Measurements from ENCODE around the gene NYNRIN.

The NYNRIN gene

GRCh38 chr14:24414077-24414476 is 15.3 kb downstream of the NYNRIN start:
- DNase-seq (ENCODE audit: insufficient read length, low spot score), result no peak
- FAIRE-seq, result no peak

- DNase-seq (ENCODE audit: insufficient read length, low spot score) (no peak), FAIRE-seq (no peak)
Measured at GRCh38 chr14:24414732-24415420, 16.1 kb downstream of the NYNRIN start.

DNA sequence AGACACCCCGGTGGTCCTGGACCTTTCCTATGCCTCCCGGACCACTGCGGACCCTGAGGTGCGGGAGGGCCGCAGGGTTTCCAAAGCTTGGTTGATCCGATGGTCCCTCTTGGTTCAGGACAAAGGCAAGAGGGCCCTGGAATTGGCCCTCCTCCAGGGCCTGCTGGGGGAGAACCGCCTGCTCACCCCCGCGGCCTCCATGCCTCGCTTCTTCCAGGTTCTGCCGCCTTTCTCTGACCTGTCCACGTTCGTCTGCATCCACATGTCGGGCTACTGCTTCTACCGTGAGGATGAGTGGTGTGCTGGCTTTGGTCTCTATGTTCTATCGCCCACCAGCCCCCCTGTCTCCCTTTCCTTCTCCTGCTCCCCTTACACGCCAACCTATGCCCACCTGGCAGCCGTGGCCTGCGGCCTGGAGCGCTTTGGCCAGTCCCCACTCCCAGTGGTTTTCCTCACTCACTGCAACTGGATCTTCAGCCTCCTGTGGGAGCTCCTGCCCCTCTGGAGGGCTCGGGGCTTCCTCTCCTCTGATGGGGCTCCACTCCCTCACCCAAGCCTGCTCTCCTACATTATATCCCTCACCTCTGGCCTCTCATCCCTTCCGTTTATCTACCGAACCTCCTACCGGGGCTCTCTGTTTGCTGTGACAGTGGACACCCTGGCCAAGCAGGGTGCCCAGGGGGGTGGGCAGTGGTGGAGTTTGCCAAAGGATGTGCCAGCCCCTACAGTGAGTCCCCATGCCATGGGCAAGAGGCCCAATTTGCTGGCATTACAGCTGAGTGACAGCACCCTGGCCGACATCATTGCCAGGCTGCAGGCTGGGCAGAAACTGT is 16.8 kb downstream of the NYNRIN start:
- FAIRE-seq (no peak), DNase-seq (ENCODE audit: insufficient read length, low spot score) (no peak)

DNA sequence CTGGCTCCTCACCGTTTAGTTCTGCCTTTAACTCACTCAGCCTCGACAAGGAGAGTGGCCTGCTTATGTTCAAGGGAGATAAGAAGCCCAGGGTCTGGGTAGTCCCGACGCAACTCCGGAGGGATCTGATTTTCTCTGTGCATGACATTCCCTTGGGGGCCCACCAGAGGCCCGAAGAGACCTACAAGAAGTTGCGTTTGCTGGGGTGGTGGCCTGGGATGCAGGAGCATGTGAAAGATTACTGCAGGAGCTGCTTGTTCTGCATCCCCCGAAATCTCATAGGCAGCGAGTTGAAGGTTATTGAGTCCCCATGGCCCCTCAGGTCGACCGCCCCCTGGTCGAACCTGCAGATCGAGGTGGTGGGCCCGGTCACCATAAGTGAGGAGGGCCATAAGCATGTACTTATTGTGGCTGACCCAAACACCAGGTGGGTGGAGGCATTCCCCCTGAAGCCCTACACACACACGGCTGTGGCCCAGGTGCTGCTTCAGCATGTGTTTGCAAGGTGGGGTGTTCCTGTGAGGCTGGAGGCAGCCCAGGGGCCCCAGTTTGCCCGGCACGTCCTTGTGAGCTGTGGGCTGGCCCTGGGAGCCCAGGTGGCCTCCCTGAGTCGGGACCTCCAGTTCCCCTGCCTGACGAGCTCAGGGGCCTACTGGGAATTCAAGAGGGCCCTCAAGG is 17.6 kb downstream of the NYNRIN start:
- FAIRE-seq, result no peak
- no peak for DNase-seq (ENCODE audit: insufficient read length, low spot score)

DNA sequence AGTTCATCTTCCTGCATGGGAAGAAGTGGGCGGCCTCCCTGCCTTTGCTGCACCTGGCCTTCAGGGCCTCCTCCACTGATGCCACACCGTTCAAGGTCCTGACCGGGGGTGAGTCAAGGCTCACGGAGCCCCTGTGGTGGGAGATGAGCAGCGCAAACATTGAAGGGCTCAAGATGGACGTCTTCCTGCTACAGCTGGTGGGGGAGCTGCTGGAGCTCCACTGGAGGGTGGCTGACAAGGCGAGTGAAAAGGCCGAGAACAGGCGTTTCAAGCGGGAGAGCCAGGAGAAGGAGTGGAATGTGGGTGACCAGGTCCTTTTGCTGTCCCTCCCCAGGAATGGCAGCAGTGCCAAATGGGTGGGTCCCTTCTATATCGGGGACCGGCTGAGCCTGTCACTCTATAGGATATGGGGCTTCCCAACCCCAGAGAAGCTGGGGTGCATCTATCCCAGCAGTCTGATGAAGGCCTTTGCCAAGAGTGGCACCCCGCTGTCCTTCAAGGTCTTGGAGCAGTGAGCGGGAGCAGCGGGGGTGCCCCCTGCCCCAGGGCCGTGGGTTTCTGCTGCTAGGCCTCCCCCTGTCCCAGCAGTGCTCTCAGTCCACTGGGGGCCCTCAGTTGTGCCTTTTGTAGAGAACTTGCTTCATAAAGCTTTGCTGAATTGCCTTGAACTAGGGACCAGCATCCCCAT is 18.3 kb downstream of the NYNRIN start:
- DNase-seq (ENCODE audit: insufficient read length, low spot score) (no peak), FAIRE-seq (no peak)

DNA sequence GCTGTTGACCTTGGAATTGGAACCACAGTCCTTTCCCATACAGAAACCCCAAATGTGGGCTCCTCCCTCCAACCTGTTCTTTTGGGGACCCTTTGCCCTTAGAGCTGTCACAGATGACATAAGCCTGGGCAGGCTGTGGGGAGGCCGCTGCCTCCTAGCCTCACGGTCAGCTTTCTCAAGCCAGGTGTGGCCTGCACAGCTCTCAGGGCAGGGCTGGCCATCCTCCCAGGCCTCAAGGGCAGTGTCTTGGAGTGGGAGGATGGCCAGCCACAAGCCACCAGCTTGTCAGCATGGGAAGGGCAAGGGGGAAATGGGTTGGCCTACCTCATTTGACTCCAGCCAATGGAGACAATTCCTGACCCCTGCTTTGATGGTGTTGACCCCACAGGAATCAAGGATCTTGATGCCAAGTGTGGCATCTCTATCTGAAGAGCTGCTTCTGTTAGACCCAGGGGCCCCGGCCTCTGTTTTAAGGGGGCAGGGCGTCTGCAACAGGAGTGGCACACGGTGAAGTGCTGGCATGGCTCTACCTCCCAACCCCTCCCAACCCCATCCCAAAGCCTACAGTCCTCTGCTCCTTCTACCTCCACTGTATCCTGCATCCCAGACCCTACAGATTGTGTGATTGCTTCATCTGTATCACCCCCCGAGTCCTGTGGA is 19.2 kb downstream of the NYNRIN start:
- no peak for DNase-seq (ENCODE audit: insufficient read length, low spot score)
- no peak for FAIRE-seq

GRCh38 chr14:24418492-24418873 is 19.7 kb downstream of the NYNRIN start:
- DNase-seq (ENCODE audit: insufficient read length, low spot score) (no peak), FAIRE-seq (no peak)

GRCh38 chr14:24422261-24422660 is 23.5 kb downstream of the NYNRIN start:
- FAIRE-seq (peak; percentile 54), DNase-seq (ENCODE audit: insufficient read length, low spot score) (no peak)

DNA sequence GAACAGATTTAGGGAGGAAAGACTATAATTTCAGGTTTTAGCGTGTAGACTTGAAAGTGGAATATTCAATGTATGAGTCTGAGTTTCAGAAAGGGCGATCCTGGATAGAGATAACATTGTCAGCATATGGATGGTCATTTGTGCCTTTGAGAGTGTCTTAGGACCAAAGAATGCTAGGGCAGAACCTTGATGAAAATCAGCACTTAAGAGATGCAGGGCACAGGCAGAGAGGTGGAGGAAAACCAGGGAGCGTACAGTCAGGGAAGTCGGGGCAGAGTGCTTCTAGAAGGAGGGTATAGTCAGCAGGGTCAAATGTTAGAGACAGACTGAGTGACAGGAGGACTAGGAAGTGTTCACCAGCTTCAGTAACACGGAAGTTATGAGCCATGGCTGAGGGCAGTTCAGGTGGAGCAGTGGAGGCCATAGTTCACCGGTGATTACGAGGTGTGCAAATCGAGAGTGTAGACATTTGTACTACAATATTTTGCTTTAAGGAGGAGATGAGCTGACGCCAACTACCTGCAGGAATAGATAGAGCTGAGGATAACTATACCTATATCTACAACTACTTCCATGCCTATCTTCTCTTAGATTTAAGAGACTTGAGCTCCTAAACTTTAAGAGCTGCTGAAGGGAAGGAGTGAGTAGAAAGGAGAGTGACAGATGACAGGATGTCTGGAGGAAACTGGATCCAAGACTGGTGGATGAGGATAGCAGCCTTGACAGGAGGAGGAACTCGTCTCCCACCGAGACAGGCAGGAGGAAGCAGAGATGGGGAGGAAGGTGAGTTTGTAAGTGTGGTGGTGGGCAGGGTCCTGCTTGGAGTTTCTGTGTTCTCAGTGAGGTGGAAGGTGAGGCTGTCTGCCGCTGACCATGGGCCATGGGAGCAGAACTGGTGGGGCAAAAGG is 24.1 kb downstream of the NYNRIN start:
- DNase-seq (ENCODE audit: insufficient read length, low spot score) (no peak), FAIRE-seq (peak; percentile 28)

DNA sequence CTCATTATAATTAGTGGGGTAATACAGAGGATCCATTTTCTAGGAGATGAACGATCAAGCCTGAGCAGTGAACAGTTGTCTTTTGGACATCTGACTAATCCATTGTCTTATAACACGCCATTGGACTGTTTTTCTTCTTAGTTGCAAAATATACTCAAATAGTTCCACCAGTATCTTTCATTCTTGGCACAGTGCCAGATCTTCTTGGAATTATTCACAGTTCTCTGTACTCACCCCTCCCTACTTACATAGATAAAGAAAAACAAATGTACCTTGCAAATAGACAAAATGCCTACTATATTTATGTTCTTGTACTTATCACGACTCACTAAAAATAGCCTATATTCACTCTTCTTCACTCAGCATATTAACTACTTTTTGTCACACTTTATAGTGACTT is 26.9 kb downstream of the NYNRIN start:
- DNase-seq (ENCODE audit: insufficient read length, low spot score) (no peak), FAIRE-seq (no peak)

DNA sequence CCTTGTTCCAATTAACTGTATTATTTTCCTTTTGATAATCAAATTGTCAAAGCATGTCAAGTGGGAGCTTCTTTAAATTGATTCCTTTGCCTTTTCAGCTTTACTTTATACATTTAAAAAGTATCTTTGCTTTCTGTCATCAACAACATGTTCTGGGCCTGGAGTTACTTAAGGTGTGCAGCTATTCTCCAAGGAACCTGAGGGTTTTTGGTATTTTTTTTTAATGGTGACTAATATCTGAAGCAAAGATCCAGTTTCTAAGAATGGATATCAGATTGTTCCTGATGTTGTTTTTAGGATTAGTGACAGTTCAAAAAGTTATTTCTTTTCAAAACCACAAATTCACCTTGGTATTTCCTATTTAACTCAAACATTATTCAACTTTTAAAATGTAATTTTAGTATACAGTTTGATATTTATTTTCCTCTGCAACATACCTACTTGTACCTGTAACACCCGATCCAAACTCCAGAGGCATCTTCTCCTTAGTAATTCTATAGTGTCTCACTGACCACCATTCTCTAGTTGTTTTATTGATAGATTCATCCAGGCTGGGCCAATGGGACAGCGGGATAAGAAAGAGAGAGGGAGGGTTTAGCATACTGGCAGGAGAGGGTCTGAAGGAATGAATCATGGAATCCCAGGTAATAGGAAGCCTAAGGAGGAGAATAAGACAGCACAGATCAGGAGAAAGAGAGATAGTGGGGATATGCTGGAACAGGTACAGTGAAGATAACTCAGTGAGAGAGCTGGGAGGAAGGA is 27.5 kb downstream of the NYNRIN start:
- FAIRE-seq (no peak), DNase-seq (ENCODE audit: insufficient read length, low spot score) (no peak)

DNA sequence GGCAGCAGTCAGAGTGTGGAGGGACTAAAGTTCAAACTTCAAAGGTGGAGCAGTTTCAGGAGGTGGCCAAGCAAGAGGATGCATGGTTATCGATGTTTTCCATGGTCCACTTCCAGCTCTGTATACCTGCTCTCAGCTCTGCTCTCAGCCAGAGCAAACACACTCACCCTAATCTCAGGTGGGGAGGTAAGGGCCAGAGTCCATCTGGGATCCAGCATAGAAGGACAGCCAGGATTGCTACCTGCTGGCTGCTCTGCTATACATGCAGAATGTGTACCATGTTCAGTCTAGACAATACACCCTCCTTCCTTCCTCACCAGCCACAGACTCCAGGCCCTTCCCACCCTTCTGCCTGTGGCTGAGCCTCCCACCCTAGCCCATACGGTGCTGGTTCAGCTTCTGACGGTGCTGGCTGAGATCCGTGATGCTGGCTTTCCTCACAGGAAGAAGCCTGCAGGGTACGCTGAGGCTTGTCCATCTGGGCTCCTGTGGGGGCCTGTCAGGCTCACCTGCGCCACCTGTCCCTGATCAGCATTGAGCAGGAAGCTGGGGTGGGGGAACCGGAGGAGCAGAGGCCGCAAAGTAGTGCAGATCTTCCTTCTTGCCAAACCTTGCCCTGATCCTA is 28.2 kb downstream of the NYNRIN start:
- FAIRE-seq (no peak), DNase-seq (ENCODE audit: insufficient read length, low spot score) (no peak)

DNA sequence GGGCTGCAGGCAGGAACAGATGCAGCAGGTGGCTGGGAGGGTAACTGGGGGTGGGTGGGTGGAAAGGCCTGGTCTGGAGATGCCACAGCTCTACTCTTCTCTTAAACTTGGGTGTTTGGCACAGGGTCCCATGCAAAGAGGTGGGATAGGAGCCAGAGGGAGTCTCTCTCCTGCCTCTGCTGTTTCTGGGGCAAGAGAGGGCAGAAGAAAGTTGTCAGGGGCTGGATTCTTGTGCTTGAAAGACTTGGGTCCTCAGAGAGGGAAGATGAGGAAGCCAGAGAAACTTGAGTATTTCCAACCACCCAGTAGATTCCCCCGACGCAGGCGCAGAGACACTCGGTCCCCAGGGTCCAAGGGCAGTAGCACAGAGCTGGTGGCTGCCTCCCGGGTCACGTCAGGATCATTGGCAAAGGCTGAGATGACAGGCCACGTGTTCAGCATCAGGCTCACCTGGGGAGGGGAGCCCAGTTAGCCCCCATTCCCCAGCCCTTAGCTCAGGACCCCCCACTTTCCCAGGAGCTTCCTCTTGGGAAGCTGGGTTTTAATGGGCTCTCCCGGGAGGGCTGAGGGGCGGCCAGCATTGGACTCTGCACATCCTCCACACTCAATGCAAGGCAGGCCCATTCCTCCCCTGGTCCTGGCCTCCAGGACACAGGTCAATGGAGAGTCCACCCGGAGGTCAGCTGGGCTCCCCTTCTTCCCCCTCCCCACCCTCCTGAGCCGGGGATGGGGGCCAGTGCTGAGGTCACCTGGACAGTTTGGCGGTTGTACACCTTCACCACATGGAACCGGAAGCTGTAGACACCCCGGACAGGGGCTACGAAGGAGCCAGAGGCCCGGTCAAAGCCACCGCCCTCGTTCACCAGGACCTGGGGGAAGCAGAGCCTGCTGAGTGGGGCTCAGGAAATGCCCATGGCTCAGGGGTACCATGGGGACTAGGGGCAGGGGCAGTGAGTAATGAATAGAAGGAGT is 29.0 kb downstream of the NYNRIN start:
- FAIRE-seq (no peak), DNase-seq (ENCODE audit: insufficient read length, low spot score) (no peak)

DNA sequence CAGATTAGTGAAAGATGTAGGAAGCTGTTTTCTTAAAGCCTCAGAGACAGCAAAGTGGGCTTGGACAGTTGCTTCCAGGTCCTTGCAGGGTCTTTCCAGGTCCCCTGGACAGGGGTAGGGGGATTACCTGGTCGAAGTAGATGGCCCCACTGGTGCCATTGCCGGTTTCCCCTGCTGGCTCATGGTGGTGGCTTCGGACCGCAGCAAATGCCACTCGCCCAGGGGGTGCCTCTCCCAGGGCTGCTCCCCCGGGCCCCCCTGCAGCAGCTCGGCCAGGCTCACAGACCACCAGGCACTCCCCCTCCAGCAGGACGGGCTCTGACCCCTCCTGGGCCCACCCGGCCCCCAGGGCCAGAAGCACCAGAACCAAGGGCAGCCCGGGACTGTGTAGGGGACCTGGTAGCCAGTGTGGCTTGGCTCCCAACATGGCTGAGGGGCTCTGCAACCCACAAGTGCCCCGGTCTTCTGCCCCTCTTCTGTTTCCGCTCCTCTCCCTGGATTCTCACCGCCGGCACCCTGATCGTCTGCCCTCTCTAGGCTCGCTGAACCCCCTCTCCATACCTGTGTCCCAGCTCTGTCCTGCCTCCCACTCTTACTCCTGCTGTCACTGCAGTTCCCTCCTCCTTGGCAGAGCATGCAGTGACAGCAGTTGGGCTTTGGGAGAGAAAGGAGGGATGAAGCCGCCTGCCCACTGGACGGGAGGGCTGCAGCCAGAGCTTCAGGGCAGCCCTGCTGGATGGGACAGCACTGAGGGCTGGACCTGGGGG is 30.0 kb downstream of the NYNRIN start:
- DNase-seq (ENCODE audit: insufficient read length, low spot score), result no peak
- FAIRE-seq, result no peak

GRCh38 chr14:24429395-24430142 is 30.8 kb downstream of the NYNRIN start, which contains the start of the genes CBLN3 and KHNYN:
Gene CBLN3, minus strand, starts transcription at chr14:24429668. Its CDS starts 614 bp downstream, at chr14:24429054.
Gene KHNYN, plus strand, starts transcription at chr14:24429954. Its CDS starts 777 bp downstream, at chr14:24430731.
- DNase-seq (ENCODE audit: insufficient read length, low spot score) (peak; percentile 97), FAIRE-seq (peak; percentile 54)

Measured in GM19239 (cell line).